Stimulated activated CD8-positive, alpha-beta memory T cell treated with anti-CD3 and anti-CD28 coated beads, Interleukin-12 subunit alpha, Interleukin-12 subunit beta, amount 100 ng/mL, for 24 hours (primary cell): ENCODE data around the gene HS1BP3.
A peak's percentile ranks its signal among the peaks of the same experiment; 100 is the strongest.

ENCODE experiments used
- DNase-seq: peaks from one replicate; pipeline ENCODE4 v3.0.0-alpha.2; 2020; ENCODE audit errors: extremely low read depth

HS1BP3 gene

GRCh38 chr2:20645761-20646160 lies 5.1 kb downstream of the HS1BP3 start:
- DNase-seq, result no peak

GRCh38 chr2:20645301-20645701 lies 5.6 kb downstream of the HS1BP3 start:
- no peak for DNase-seq

- DNase-seq, result no peak
Observed at GRCh38 chr2:20643826-20644225, 7.1 kb downstream of the HS1BP3 start.

GRCh38 chr2:20643060-20643459 lies 7.8 kb downstream of the HS1BP3 start:
- no peak for DNase-seq

GRCh38 chr2:20642055-20642971 lies 8.6 kb downstream of the HS1BP3 start:
- DNase-seq, result peak; percentile 47

GRCh38 chr2:20641123-20641985 lies 9.5 kb downstream of the HS1BP3 start:
- DNase-seq, result no peak

- DNase-seq, result no peak
Observed at GRCh38 chr2:20640411-20641122, 10.3 kb downstream of the HS1BP3 start.

- DNase-seq, result no peak
Observed at GRCh38 chr2:20638646-20639430, 12.1 kb downstream of the HS1BP3 start.

- no peak for DNase-seq
Observed at GRCh38 chr2:20638014-20638413, 12.9 kb downstream of the HS1BP3 start.

- no peak for DNase-seq
Observed at GRCh38 chr2:20637147-20637546, 13.8 kb downstream of the HS1BP3 start.

- no peak for DNase-seq
Observed at GRCh38 chr2:20635675-20636584, 15.0 kb downstream of the HS1BP3 start.

- no peak for DNase-seq
Observed at GRCh38 chr2:20635113-20635510, 15.8 kb downstream of the HS1BP3 start.

- DNase-seq, result no peak
Observed at GRCh38 chr2:20634507-20635112, 16.3 kb downstream of the HS1BP3 start.

- no peak for DNase-seq
Observed at GRCh38 chr2:20633794-20634506, 16.9 kb downstream of the HS1BP3 start.

GRCh38 chr2:20633001-20633400 lies 17.9 kb downstream of the HS1BP3 start:
- DNase-seq, result no peak

- no peak for DNase-seq
Observed at GRCh38 chr2:20632446-20632990, 18.4 kb downstream of the HS1BP3 start.

- no peak for DNase-seq
Observed at GRCh38 chr2:20631617-20632307, 19.1 kb downstream of the HS1BP3 start.

GRCh38 chr2:20630967-20631366 lies 19.9 kb downstream of the HS1BP3 start:
- no peak for DNase-seq
